Natural killer cell (primary cell): ENCODE data around the gene CCNK. TPM values are rescaled to one million over a fixed set of nuclear protein-coding genes. Genes with fewer than 3 reads are reported as not detected.

ENCODE experiments used
- ATAC-seq, 3 donors: fragments of 150-1000 bp in 2 of 3; fragments of 200-7000 bp in 1 of 3; cut with Tn5 transposase; 1 replicate in 1 of 3; 2 replicates in 2 of 3; pipeline ENCODE4 v1.10.0; 2021; ENCODE audit warnings: mild to moderate bottlenecking in 2 of 3, moderate library complexity in 2 of 3
- DNase-seq, 2 donors: peaks; one replicate each; pipeline versions ENCODE4 v3.0.0 to v3.0.0-alpha.2; 2013 to 2021; ENCODE audit warnings: mixed read lengths in 1 of 2
- H3K27ac ChIP-seq: one replicate; pipeline ENCODE4 v1.5.1; 2013; ENCODE audit warnings: mild to moderate bottlenecking, low read length
- H3K27me3 ChIP-seq: one replicate; pipeline ENCODE4 v1.6.1; 2013; ENCODE audit warnings: low read length; ENCODE audit not compliant: control insufficient read depth, insufficient read depth
- H3K36me3 ChIP-seq: one replicate; pipeline ENCODE4 v1.6.1; 2013; ENCODE audit warnings: low read length; ENCODE audit not compliant: control insufficient read depth, insufficient read depth
- H3K4me1 ChIP-seq: one replicate; pipeline ENCODE4 v1.6.1; 2013; ENCODE audit warnings: low read length; ENCODE audit not compliant: control insufficient read depth, insufficient read depth
- H3K4me3 ChIP-seq: one replicate; pipeline ENCODE4 v1.5.1; 2013; ENCODE audit warnings: low read length
- H3K9me3 ChIP-seq: one replicate; pipeline ENCODE4 v1.6.1; 2013; ENCODE audit warnings: low read length; ENCODE audit not compliant: control insufficient read depth, insufficient read depth
- H3K27ac Mint-ChIP-seq, 2 donors: one replicate each; pipeline ENCODE4 v1.8.0; 2022; ENCODE audit warnings: mild to moderate bottlenecking in 2 of 2, mixed read lengths in 2 of 2, moderate library complexity in 1 of 2
- H3K27me3 Mint-ChIP-seq, 2 donors: one replicate each; pipeline ENCODE4 v1.8.0; 2022; ENCODE audit warnings: low read depth in 2 of 2, mixed read lengths in 2 of 2
- H3K36me3 Mint-ChIP-seq: one replicate; pipeline ENCODE4 v1.8.0; 2022; ENCODE audit warnings: mixed read lengths
- H3K4me1 Mint-ChIP-seq, 2 donors: one replicate each; pipeline ENCODE4 v1.8.0; 2022; ENCODE audit warnings: mixed read lengths in 2 of 2
- H3K4me3 Mint-ChIP-seq: one replicate; pipeline ENCODE4 v1.8.0; 2022; ENCODE audit warnings: mild to moderate bottlenecking, moderate library complexity, mixed read lengths
- H3K9me3 Mint-ChIP-seq, 2 donors: one replicate each; pipeline ENCODE4 v1.8.0; 2022; ENCODE audit warnings: mixed read lengths in 2 of 2
- WGBS: methylation state at CpG from one replicate; pipeline ENCODE4 v1.1.7; 2013; ENCODE audit warnings: missing lambda C conversion rate; ENCODE audit not compliant: insufficient coverage; 5-methylcytosine and 5-hydroxymethylcytosine counted together
- intact Hi-C: fragments of 100-400 bp; cut with micrococcal nuclease; formaldehyde crosslinking; loops from one replicate; pipeline ENCODE4 v1.14.2; 2022
- total RNA-seq, 4 donors: library from RNA; stranded (reverse); fragments of 120-200 nt in 1 of 4; gene quantifications; one replicate each; pipeline versions ENCODE4 v1.2.3 to v1.2.4, GENCODE V29; 2013 to 2022
- TF ChIP-seq, protein P1 (sequence below): fragments of 200-600 bp; IDR thresholded peaks from one replicate; pipeline ENCODE4 v1.8.0; 2022; ENCODE audit warnings: antibody characterized with exemption

The CCNK gene
- total RNA-seq, 3 donors from 2014 or later (not counting 1 experiment from before 2014, with no cell fraction given) = 155 to 168 (median 165) TPM

- Mint-ChIP-seq H3K27me3 (peaks cover 0 to 2% of the 10 kb centered on the region in 2 donors), H3K9me3 (no peaks in the 10 kb centered on the region), H3K4me1 (no peaks in the 10 kb centered on the region), H3K4me3 (no peak overlapping the region), H3K27ac (no peak overlapping the region), H3K36me3 (no peaks in the 10 kb centered on the region)
- Histone ChIP-seq H3K27me3 (no peaks in the 10 kb centered on the region), H3K4me1 (no peaks in the 10 kb centered on the region), H3K27ac (no peak overlapping the region), H3K9me3 (no peaks in the 10 kb centered on the region), H3K36me3 (no peaks in the 10 kb centered on the region), H3K4me3 (no peak overlapping the region)
- no peak for ATAC-seq
- WGBS = 80% methylated on average over 18 of the region's 18 CpGs
- intact Hi-C loops = no loop called here
- DNase-seq = no peak
- TF ChIP-seq, protein P1, sequence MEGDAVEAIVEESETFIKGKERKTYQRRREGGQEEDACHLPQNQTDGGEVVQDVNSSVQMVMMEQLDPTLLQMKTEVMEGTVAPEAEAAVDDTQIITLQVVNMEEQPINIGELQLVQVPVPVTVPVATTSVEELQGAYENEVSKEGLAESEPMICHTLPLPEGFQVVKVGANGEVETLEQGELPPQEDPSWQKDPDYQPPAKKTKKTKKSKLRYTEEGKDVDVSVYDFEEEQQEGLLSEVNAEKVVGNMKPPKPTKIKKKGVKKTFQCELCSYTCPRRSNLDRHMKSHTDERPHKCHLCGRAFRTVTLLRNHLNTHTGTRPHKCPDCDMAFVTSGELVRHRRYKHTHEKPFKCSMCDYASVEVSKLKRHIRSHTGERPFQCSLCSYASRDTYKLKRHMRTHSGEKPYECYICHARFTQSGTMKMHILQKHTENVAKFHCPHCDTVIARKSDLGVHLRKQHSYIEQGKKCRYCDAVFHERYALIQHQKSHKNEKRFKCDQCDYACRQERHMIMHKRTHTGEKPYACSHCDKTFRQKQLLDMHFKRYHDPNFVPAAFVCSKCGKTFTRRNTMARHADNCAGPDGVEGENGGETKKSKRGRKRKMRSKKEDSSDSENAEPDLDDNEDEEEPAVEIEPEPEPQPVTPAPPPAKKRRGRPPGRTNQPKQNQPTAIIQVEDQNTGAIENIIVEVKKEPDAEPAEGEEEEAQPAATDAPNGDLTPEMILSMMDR = no peak
Measured at GRCh38 chr14:99541677-99542470, 60.7 kb downstream of the CCNK start.

GRCh38 chr14:99542566-99542965, 61.4 kb downstream of the CCNK start:
- DNase-seq = no peak
- Histone ChIP-seq H3K9me3 (no peaks in the 10 kb centered on the region), H3K27ac (no peak overlapping the region), H3K4me3 (no peak overlapping the region), H3K27me3 (no peaks in the 10 kb centered on the region), H3K4me1 (no peaks in the 10 kb centered on the region), H3K36me3 (no peaks in the 10 kb centered on the region)
- Mint-ChIP-seq H3K4me3 (no peak overlapping the region), H3K27ac (no peak overlapping the region), H3K9me3 (no peaks in the 10 kb centered on the region), H3K4me1 (no peaks in the 10 kb centered on the region), H3K27me3 (peaks cover 0 to 2% of the 10 kb centered on the region in 2 donors), H3K36me3 (no peaks in the 10 kb centered on the region)
- 90% methylated on average over 13 of the region's 13 CpGs for WGBS
- TF ChIP-seq, protein P1 = no peak
- intact Hi-C loops = no loop called here
- no peak for ATAC-seq

- Histone ChIP-seq H3K27me3 (no peaks in the 10 kb centered on the region), H3K36me3 (no peaks in the 10 kb centered on the region), H3K27ac (no peak overlapping the region), H3K4me1 (no peaks in the 10 kb centered on the region), H3K9me3 (no peaks in the 10 kb centered on the region), H3K4me3 (no peak overlapping the region)
- WGBS = 89% methylated on average over 4 of the region's 4 CpGs
- H3K4me3 Mint-ChIP-seq = no peak overlapping the region
- H3K4me1 Mint-ChIP-seq = no peaks in the 10 kb centered on the region
- H3K9me3 Mint-ChIP-seq = no peaks in the 10 kb centered on the region
- no peak overlapping the region for H3K27ac Mint-ChIP-seq
- H3K36me3 Mint-ChIP-seq = no peaks in the 10 kb centered on the region
- DNase-seq (no peak), ATAC-seq (no peak)
- TF ChIP-seq, protein P1 = no peak
- H3K27me3 Mint-ChIP-seq = peaks cover 0 to 2% of the 10 kb centered on the region in 2 donors
- intact Hi-C loops = no loop called here
Measured at GRCh38 chr14:99543370-99543769, 62.2 kb downstream of the CCNK start.

- intact Hi-C loops = no loop called here
- no peaks in the 10 kb centered on the region for H3K4me1 Mint-ChIP-seq
- Histone ChIP-seq H3K27me3 (no peaks in the 10 kb centered on the region), H3K36me3 (no peaks in the 10 kb centered on the region), H3K4me3 (no peak overlapping the region), H3K9me3 (no peaks in the 10 kb centered on the region), H3K4me1 (no peaks in the 10 kb centered on the region), H3K27ac (no peak overlapping the region)
- no peaks in the 10 kb centered on the region for H3K9me3 Mint-ChIP-seq
- no peaks in the 10 kb centered on the region for H3K36me3 Mint-ChIP-seq
- no peak overlapping the region for H3K27ac Mint-ChIP-seq
- WGBS = 89% methylated on average over 12 of the region's 12 CpGs
- DNase-seq (no peak), ATAC-seq (no peak)
- peaks cover 0 to 2% of the 10 kb centered on the region in 2 donors for H3K27me3 Mint-ChIP-seq
- H3K4me3 Mint-ChIP-seq = no peak overlapping the region
- TF ChIP-seq, protein P1 = no peak
Measured at GRCh38 chr14:99543985-99544384, 62.8 kb downstream of the CCNK start.
